ENCODE data around the gene GTPBP3. TPM values are rescaled to one million over a fixed set of nuclear protein-coding genes. Genes with fewer than 3 reads are reported as not detected.

GTPBP3 gene
- total and polyA plus RNA-seq, 4 donors: 11.5 to 31.5 (median 18.1) TPM

- no peaks in the 10 kb centered on the region for H3K27me3 ChIP-seq (ENCODE audit: control insufficient read depth, insufficient read depth, low read length)
- no peak for DNase-seq (ENCODE audit: low read depth in 4 of 6, low spot score in 6 of 6)
- no peak overlapping the region for H3K27ac ChIP-seq (ENCODE audit: low read depth, low read length)
- no peaks in the 10 kb centered on the region for H3K9me3 ChIP-seq (ENCODE audit: control insufficient read depth, insufficient read depth, low read length)
- H3K36me3 ChIP-seq (ENCODE audit: control insufficient read depth, insufficient read depth, low read length): peaks cover 39% of the 10 kb centered on the region
- WGBS (ENCODE audit: insufficient coverage): 96% methylated on average over 15 of the region's 15 CpGs
- H3K4me3 ChIP-seq (ENCODE audit: low read depth, low read length): no peak overlapping the region
- H3K4me1 ChIP-seq (ENCODE audit: control insufficient read depth, insufficient read depth, low read length): peaks cover 27% of the 10 kb centered on the region
These were observed 4.0 kb downstream of the GTPBP3 start for GRCh38 chr19:17341386-17341785.

DNA sequence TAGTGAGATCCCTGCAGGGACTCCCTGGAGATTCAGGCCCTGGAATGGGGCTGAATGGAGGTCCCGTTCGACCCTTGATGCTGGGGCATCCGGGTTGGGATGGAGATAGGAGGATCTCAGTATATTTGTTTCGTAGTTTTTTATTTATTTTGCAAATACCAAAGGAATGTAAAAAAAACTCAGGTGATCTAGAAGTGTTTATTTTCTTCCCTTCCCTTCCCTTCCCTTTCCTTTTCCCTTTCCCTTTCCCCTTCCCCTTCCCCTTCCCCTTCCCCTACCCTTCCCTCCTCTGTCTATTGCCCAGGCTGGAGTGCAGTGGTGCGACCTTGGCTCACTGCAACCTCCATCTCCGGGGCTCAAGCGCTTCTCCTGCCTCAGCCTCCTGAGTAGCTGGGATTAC is 4.5 kb downstream of the GTPBP3 start:
- H3K27ac ChIP-seq (ENCODE audit: low read depth, low read length): no peak overlapping the region
- no peaks in the 10 kb centered on the region for H3K27me3 ChIP-seq (ENCODE audit: control insufficient read depth, insufficient read depth, low read length)
- H3K9me3 ChIP-seq (ENCODE audit: control insufficient read depth, insufficient read depth, low read length): no peaks in the 10 kb centered on the region
- H3K4me1 ChIP-seq (ENCODE audit: control insufficient read depth, insufficient read depth, low read length): peaks cover 24% of the 10 kb centered on the region
- peaks cover 39% of the 10 kb centered on the region for H3K36me3 ChIP-seq (ENCODE audit: control insufficient read depth, insufficient read depth, low read length)
- 93% methylated on average over 3 of the region's 7 CpGs for WGBS (ENCODE audit: insufficient coverage)
- H3K4me3 ChIP-seq (ENCODE audit: low read depth, low read length): no peak overlapping the region
- DNase-seq (ENCODE audit: low read depth in 4 of 6, low spot score in 6 of 6): no peak

DNA sequence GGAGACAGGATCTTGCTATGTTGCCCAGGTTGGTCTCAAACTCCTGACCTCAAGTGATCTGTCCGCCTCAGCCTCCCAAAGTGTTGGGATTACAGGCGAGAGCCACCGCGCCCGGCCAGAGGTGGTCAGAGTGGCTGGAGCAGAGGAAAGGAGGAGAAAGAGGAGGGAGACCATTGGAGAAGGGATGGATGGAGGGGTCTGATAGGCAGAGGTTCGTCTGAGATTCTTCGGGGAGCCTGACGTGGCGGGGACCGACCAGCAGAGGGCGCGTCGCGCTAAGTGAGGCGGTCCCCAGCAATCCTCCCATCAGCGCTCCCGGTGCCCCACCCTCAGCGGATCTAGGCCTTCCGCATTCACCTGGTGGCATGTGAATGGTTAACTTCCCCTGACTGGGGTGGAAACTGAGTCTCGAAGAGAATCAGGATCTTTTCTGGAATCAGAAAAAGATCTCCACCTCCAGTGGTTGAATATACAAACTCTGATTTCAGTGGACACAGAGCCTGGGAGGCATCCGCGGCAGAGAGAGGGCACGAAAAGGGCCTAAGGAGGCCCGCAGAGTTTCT is 8.8 kb downstream of the GTPBP3 start:
- Histone ChIP-seq H3K9me3 (ENCODE audit: control insufficient read depth, insufficient read depth, low read length) (no peaks in the 10 kb centered on the region), H3K4me1 (ENCODE audit: control insufficient read depth, insufficient read depth, low read length) (peaks cover 13% of the 10 kb centered on the region), H3K36me3 (ENCODE audit: control insufficient read depth, insufficient read depth, low read length) (peaks cover 16% of the 10 kb centered on the region), H3K27ac (ENCODE audit: low read depth, low read length) (no peak overlapping the region), H3K4me3 (ENCODE audit: low read depth, low read length) (no peak overlapping the region), H3K27me3 (ENCODE audit: control insufficient read depth, insufficient read depth, low read length) (no peaks in the 10 kb centered on the region)
- peak in 2 of 6 donors; percentile 82 to 87 for DNase-seq (ENCODE audit: low read depth in 4 of 6, low spot score in 6 of 6)
- WGBS (ENCODE audit: insufficient coverage): 24% methylated on average over 19 of the region's 24 CpGs

- Histone ChIP-seq H3K9me3 (ENCODE audit: control insufficient read depth, insufficient read depth, low read length) (no peaks in the 10 kb centered on the region), H3K27me3 (ENCODE audit: control insufficient read depth, insufficient read depth, low read length) (no peaks in the 10 kb centered on the region), H3K4me3 (ENCODE audit: low read depth, low read length) (no peak overlapping the region), H3K36me3 (ENCODE audit: control insufficient read depth, insufficient read depth, low read length) (peaks cover 7% of the 10 kb centered on the region), H3K27ac (ENCODE audit: low read depth, low read length) (no peak overlapping the region), H3K4me1 (ENCODE audit: control insufficient read depth, insufficient read depth, low read length) (peaks cover 13% of the 10 kb centered on the region)
- whole genome bisulfite sequencing (ENCODE audit: insufficient coverage): 76% methylated on average over 2 of the region's 6 CpGs
- no peak for DNase-seq (ENCODE audit: low read depth in 4 of 6, low spot score in 6 of 6)
These were observed 10.0 kb downstream of the GTPBP3 start for GRCh38 chr19:17347361-17347760.

DNA sequence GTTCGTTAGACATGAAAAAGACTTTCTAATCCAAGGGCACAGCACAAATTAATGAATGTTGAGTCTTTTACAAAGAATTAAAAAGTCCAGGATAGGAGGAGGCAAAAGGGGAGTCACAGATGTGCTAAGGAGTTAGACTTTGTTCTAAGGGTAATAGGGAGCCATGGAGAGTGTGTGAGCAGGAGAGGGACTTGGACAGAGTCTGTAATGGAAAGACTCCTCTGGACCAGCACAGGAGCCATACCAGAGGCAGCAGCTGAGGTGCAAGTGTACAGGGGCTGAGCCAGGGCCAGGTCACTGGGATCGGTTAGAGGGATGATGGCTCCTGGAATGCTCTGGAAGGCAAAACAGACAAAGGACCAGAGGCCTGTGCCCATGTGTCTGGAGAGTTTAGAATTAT is 10.5 kb downstream of the GTPBP3 start:
- Histone ChIP-seq H3K4me1 (ENCODE audit: control insufficient read depth, insufficient read depth, low read length) (peaks cover 16% of the 10 kb centered on the region), H3K4me3 (ENCODE audit: low read depth, low read length) (no peak overlapping the region), H3K36me3 (ENCODE audit: control insufficient read depth, insufficient read depth, low read length) (peaks cover 7% of the 10 kb centered on the region), H3K27me3 (ENCODE audit: control insufficient read depth, insufficient read depth, low read length) (no peaks in the 10 kb centered on the region), H3K9me3 (ENCODE audit: control insufficient read depth, insufficient read depth, low read length) (no peaks in the 10 kb centered on the region), H3K27ac (ENCODE audit: low read depth, low read length) (no peak overlapping the region)
- no peak for DNase-seq (ENCODE audit: low read depth in 4 of 6, low spot score in 6 of 6)
- WGBS (ENCODE audit: insufficient coverage): 61% methylated on average over 2 of the region's 2 CpGs

DNA sequence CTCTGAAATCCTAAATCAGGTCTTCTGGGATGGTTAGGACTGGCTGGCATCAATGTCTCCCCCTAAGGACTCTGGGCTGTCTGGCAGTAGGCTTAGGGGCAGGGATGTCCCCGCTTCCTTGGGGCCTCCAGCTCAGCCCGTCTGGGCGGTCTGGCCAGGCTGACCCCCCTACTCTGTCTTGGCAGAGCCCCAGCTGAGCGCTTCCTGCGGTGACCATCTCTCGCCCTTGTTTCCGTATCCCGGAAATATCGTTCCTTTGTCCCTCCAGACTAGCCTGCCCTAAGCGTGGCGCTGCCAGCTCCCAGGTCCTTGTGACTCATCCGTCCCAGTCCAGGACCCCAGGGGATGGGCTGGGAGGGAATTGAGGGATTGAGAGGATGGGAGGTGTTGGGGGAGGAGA is 11.3 kb downstream of the GTPBP3 start:
- Histone ChIP-seq H3K9me3 (ENCODE audit: control insufficient read depth, insufficient read depth, low read length) (no peaks in the 10 kb centered on the region), H3K4me3 (ENCODE audit: low read depth, low read length) (no peak overlapping the region), H3K27ac (ENCODE audit: low read depth, low read length) (no peak overlapping the region), H3K36me3 (ENCODE audit: control insufficient read depth, insufficient read depth, low read length) (no peaks in the 10 kb centered on the region), H3K27me3 (ENCODE audit: control insufficient read depth, insufficient read depth, low read length) (no peaks in the 10 kb centered on the region), H3K4me1 (ENCODE audit: control insufficient read depth, insufficient read depth, low read length) (peaks cover 23% of the 10 kb centered on the region)
- DNase-seq (ENCODE audit: low read depth in 4 of 6, low spot score in 6 of 6): peak in 1 of 6 donors; percentile 44
- 10% methylated on average over 9 of the region's 12 CpGs for WGBS (ENCODE audit: insufficient coverage)

GRCh38 chr19:17351815-17352435 is 14.6 kb downstream of the GTPBP3 start:
- Histone ChIP-seq H3K36me3 (ENCODE audit: control insufficient read depth, insufficient read depth, low read length) (no peaks in the 10 kb centered on the region), H3K4me1 (ENCODE audit: control insufficient read depth, insufficient read depth, low read length) (peaks cover 16% of the 10 kb centered on the region), H3K27me3 (ENCODE audit: control insufficient read depth, insufficient read depth, low read length) (no peaks in the 10 kb centered on the region), H3K9me3 (ENCODE audit: control insufficient read depth, insufficient read depth, low read length) (no peaks in the 10 kb centered on the region), H3K4me3 (ENCODE audit: low read depth, low read length) (no peak overlapping the region), H3K27ac (ENCODE audit: low read depth, low read length) (no peak overlapping the region)
- 96% methylated on average over 37 of the region's 45 CpGs for WGBS (ENCODE audit: insufficient coverage)
- no peak for DNase-seq (ENCODE audit: low read depth in 4 of 6, low spot score in 6 of 6)

DNA sequence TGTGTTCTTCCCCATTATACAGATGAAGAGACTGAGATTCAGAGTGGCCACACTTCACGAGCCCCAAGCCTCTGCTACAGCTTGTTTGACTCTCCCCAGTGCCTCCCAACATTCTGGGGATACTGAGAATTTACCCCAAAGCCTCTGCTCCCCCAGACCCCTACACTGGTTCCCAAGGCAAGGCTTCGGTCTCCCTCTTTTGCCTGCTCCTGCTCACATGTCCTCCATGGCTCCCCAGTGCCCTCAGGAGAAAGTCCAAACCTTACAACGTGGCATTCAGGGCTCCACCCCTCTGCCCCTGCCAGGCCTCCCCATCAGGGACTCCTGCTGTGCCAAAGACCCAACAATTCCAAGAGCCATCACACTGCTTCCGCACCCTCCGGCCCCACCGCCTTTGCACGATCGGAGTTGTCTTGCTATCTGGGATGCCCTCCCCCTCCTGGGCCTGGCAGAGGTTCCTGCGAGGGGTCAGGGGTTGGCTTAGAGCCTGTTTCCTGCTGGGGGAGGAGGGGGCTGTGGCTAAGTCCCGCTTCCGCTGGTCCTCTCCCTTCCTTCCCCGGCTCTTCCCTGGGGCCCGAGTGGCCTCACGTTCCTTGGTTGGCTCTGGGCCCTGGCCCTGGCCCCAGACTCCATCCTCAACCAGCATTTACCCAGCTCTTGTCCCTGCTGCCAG is 15.4 kb downstream of the GTPBP3 start:
- peak in 1 of 6 donors; percentile 48 for DNase-seq (ENCODE audit: low read depth in 4 of 6, low spot score in 6 of 6)
- Histone ChIP-seq H3K27me3 (ENCODE audit: control insufficient read depth, insufficient read depth, low read length) (no peaks in the 10 kb centered on the region), H3K4me1 (ENCODE audit: control insufficient read depth, insufficient read depth, low read length) (peaks cover 16% of the 10 kb centered on the region), H3K4me3 (ENCODE audit: low read depth, low read length) (no peak overlapping the region), H3K27ac (ENCODE audit: low read depth, low read length) (no peak overlapping the region), H3K9me3 (ENCODE audit: control insufficient read depth, insufficient read depth, low read length) (no peaks in the 10 kb centered on the region), H3K36me3 (ENCODE audit: control insufficient read depth, insufficient read depth, low read length) (no peaks in the 10 kb centered on the region)
- 45% methylated on average over 10 of the region's 14 CpGs for WGBS (ENCODE audit: insufficient coverage)

- WGBS (ENCODE audit: insufficient coverage): 78% methylated on average over 8 of the region's 8 CpGs
- H3K36me3 ChIP-seq (ENCODE audit: control insufficient read depth, insufficient read depth, low read length): no peaks in the 10 kb centered on the region
- no peak overlapping the region for H3K27ac ChIP-seq (ENCODE audit: low read depth, low read length)
- no peaks in the 10 kb centered on the region for H3K9me3 ChIP-seq (ENCODE audit: control insufficient read depth, insufficient read depth, low read length)
- no peak for DNase-seq (ENCODE audit: low read depth in 4 of 6, low spot score in 6 of 6)
- no peak overlapping the region for H3K4me3 ChIP-seq (ENCODE audit: low read depth, low read length)
- peaks cover 16% of the 10 kb centered on the region for H3K4me1 ChIP-seq (ENCODE audit: control insufficient read depth, insufficient read depth, low read length)
- H3K27me3 ChIP-seq (ENCODE audit: control insufficient read depth, insufficient read depth, low read length): no peaks in the 10 kb centered on the region
These were observed 16.0 kb downstream of the GTPBP3 start for GRCh38 chr19:17353386-17353785.

Data from spinal cord (tissue), 10 donors.